Vagina (tissue), 2 donors: ENCODE data around the gene NELFB. TPM values are rescaled to one million over a fixed set of nuclear protein-coding genes. Genes with fewer than 3 reads are reported as not detected.

Source experiments
- DNase-seq, 2 donors: peaks; one replicate each; pipeline ENCODE4 v3.0.0-alpha.2; 2017; ENCODE audit errors: extremely low spot score in 2 of 2
- H3K27ac ChIP-seq: fragments of 200-600 bp; sonication (generic); one replicate; pipeline ENCODE4 v1.5.1; 2019
- H3K27me3 ChIP-seq: fragments of 200-600 bp; sonication (generic); one replicate; pipeline ENCODE4 v1.5.1; 2019
- H3K36me3 ChIP-seq, 2 donors: fragments of 200-600 bp; sonication (generic); one replicate each; pipeline ENCODE4 v1.5.1; 2017 to 2019
- H3K4me1 ChIP-seq: fragments of 200-600 bp; sonication (generic); one replicate; pipeline ENCODE4 v1.5.1; 2019
- H3K4me3 ChIP-seq, 2 donors: fragments of 200-600 bp; sonication (generic); 1 replicate in 1 of 2; 2 replicates in 1 of 2; pipeline ENCODE4 v1.5.1; 2016 to 2019
- H3K9me3 ChIP-seq: fragments of 200-600 bp; sonication (generic); one replicate; pipeline ENCODE4 v1.5.1; 2019
- POLR2A ChIP-seq, 2 donors: fragments of 450-650 bp; IDR thresholded peaks; one replicate each; pipeline ENCODE4 v1.6.1; 2017; ENCODE audit warnings: antibody characterized with exemption in 2 of 2, mild to moderate bottlenecking in 2 of 2, moderate library complexity in 2 of 2
- POLR2AphosphoS5 ChIP-seq, 2 donors: sonication (generic); formaldehyde crosslinking; IDR thresholded peaks; one replicate each; pipeline ENCODE4 v1.9.0; 2017; ENCODE audit warnings: antibody characterized with exemption in 2 of 2, mild to moderate bottlenecking in 2 of 2, low read depth in 1 of 2; ENCODE audit not compliant: insufficient read depth in 1 of 2
- intact Hi-C: fragments of 100-400 bp; cut with DNase I; formaldehyde crosslinking; loops from one replicate; pipeline ENCODE4 v1.15.1; 2023
- total RNA-seq: library from RNA; depleted of rRNA; stranded (reverse); fragments of >200 nt; gene quantifications from one replicate; pipeline ENCODE4 v1.2.3, GENCODE V29; 2016
- TF ChIP-seq, protein P1 (sequence below), 3 experiments: fragments of 450-650 bp in 2 of 3; fragments of 200-600 bp in 1 of 3; sonication (generic) in 1 of 3; IDR thresholded peaks; one replicate each; pipeline ENCODE4 v1.5.1; 2017 to 2019; ENCODE audit warnings: antibody characterized with exemption in 3 of 3, mild to moderate bottlenecking in 2 of 3, moderate library complexity in 2 of 3

The NELFB gene
- total RNA-seq, 1 donor from 2014 or later, result 44.0 TPM

GRCh38 chr9:137223078-137223970 lies 31.8 kb upstream of the NELFB start:
- H3K27ac ChIP-seq, result peak overlapping the region; percentile 77
- intact Hi-C loops, result no loop called here
- H3K4me1 ChIP-seq, result peaks cover 44% of the 10 kb centered on the region
- peak overlapping the region; percentile 65 to 86 for H3K4me3 ChIP-seq
- no peaks in the 10 kb centered on the region for H3K9me3 ChIP-seq
- no peaks in the 10 kb centered on the region for H3K36me3 ChIP-seq
- no peaks in the 10 kb centered on the region for H3K27me3 ChIP-seq
- TF ChIP-seq POLR2A (IDR thresholded peaks at IDR 0.05) (no peak), POLR2AphosphoS5 (IDR thresholded peaks at IDR 0.05; ENCODE audit: insufficient read depth in 1 of 2, low read depth in 1 of 2) (peak; percentile 78 to 99)
- TF ChIP-seq, protein P1, sequence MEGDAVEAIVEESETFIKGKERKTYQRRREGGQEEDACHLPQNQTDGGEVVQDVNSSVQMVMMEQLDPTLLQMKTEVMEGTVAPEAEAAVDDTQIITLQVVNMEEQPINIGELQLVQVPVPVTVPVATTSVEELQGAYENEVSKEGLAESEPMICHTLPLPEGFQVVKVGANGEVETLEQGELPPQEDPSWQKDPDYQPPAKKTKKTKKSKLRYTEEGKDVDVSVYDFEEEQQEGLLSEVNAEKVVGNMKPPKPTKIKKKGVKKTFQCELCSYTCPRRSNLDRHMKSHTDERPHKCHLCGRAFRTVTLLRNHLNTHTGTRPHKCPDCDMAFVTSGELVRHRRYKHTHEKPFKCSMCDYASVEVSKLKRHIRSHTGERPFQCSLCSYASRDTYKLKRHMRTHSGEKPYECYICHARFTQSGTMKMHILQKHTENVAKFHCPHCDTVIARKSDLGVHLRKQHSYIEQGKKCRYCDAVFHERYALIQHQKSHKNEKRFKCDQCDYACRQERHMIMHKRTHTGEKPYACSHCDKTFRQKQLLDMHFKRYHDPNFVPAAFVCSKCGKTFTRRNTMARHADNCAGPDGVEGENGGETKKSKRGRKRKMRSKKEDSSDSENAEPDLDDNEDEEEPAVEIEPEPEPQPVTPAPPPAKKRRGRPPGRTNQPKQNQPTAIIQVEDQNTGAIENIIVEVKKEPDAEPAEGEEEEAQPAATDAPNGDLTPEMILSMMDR (IDR thresholded peaks at IDR 0.05), result no peak
- DNase-seq, result peak; percentile 99

GRCh38 chr9:137224830-137225694 lies 30.1 kb upstream of the NELFB start, which contains the start of gene CYSRT1:
CYSRT1 (plus strand) TSS chr9:137225174; CDS start chr9:137225622, 448 bp downstream.
- TF ChIP-seq, protein P1 (IDR thresholded peaks at IDR 0.05), result no peak
- TF ChIP-seq POLR2AphosphoS5 (IDR thresholded peaks at IDR 0.05; ENCODE audit: insufficient read depth in 1 of 2, low read depth in 1 of 2), result peak in 1 of 2 donors; percentile 37
- TF ChIP-seq POLR2A (IDR thresholded peaks at IDR 0.05), result no peak
- H3K36me3 ChIP-seq, result no peaks in the 10 kb centered on the region
- peak within 1 kb of the TSS; percentile 77 for H3K27ac ChIP-seq
- H3K4me1 ChIP-seq, result peaks cover 38% of the 10 kb centered on the region
- DNase-seq, result no peak
- intact Hi-C loops, result loop anchor here (5.0 kb wide), 2 partner anchors 33 to 132 kb away; no protein-coding TSS in a partner anchor
- H3K27me3 ChIP-seq, result no peaks in the 10 kb centered on the region
- H3K4me3 ChIP-seq, result peak within 1 kb of the TSS; percentile 65 to 86
- no peaks in the 10 kb centered on the region for H3K9me3 ChIP-seq

- no peak for TF ChIP-seq POLR2A (IDR thresholded peaks at IDR 0.05)
- TF ChIP-seq POLR2AphosphoS5 (IDR thresholded peaks at IDR 0.05; ENCODE audit: insufficient read depth in 1 of 2, low read depth in 1 of 2), result no peak
- TF ChIP-seq, protein P1 (IDR thresholded peaks at IDR 0.05), result no peak
- Histone ChIP-seq H3K9me3 (no peaks in the 10 kb centered on the region), H3K4me3 (peak overlapping the region in 1 of 2 donors; percentile 26), H3K27ac (no peak overlapping the region), H3K27me3 (no peaks in the 10 kb centered on the region), H3K4me1 (peaks cover 38% of the 10 kb centered on the region), H3K36me3 (no peaks in the 10 kb centered on the region)
- intact Hi-C loops, result loop anchor here (5.0 kb wide), 2 partner anchors 34 to 131 kb away; no protein-coding TSS in a partner anchor
- DNase-seq, result no peak
Measured at GRCh38 chr9:137225699-137226331, 29.3 kb upstream of the NELFB start.

DNA sequence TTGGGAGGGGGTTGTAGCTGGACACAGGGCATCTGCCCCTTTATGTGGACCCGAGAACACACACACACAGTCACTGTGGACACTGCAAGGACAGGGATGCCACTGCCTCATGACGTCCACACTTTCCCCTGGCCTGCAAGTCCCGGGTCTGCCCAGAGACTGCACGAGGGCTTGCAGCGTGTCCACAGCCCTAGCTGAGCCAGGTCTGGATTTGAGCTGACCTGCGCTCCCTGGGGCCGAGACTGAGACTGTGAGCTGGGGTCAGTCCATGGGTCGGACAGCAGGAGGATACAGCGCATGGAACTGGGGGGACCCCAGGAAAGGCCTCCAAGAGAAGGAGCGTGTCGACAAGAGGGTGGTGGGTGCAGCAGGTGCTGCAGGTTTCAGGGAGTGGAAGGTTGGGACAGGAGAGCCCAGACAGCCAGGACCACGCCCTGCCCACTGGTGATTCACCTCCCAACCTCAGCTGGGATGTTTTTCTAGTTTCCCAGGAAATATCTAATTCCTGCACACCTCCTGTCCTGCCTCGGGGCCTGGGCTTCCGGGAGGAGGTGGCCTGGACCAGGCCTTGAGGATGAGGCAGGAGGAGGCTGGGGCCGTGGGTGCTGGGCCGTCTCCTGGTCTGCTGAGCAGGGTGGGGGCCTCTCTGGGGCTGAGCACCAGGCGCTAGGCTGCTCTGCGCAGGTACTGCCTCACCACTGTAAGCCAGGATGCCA lies 28.6 kb upstream of the NELFB start:
- H3K9me3 ChIP-seq, result no peaks in the 10 kb centered on the region
- H3K36me3 ChIP-seq, result no peaks in the 10 kb centered on the region
- H3K4me1 ChIP-seq, result peaks cover 32% of the 10 kb centered on the region
- intact Hi-C loops, result loop anchor here (1.0 to 5.0 kb wide), 3 partner anchors 34 to 131 kb away; no protein-coding TSS in a partner anchor
- H3K4me3 ChIP-seq, result peak overlapping the region in 1 of 2 donors; percentile 26
- TF ChIP-seq POLR2AphosphoS5 (IDR thresholded peaks at IDR 0.05; ENCODE audit: insufficient read depth in 1 of 2, low read depth in 1 of 2) (peak in 1 of 2 donors; percentile 13), POLR2A (IDR thresholded peaks at IDR 0.05) (no peak)
- TF ChIP-seq, protein P1 (IDR thresholded peaks at IDR 0.05), result no peak
- no peak for DNase-seq
- no peak overlapping the region for H3K27ac ChIP-seq
- H3K27me3 ChIP-seq, result no peaks in the 10 kb centered on the region
